Inflammatory macrophage (primary cell): ENCODE measurements around the gene DGKB.

Source experiments
- DNase-seq, 2 donors: peaks; one replicate each; pipeline ENCODE4 v3.0.0-alpha.2; 2020 to 2022

The DGKB gene

GRCh38 chr7:14275356-14275755, 627.2 kb downstream of the DGKB start:
- DNase-seq: no peak

DNA sequence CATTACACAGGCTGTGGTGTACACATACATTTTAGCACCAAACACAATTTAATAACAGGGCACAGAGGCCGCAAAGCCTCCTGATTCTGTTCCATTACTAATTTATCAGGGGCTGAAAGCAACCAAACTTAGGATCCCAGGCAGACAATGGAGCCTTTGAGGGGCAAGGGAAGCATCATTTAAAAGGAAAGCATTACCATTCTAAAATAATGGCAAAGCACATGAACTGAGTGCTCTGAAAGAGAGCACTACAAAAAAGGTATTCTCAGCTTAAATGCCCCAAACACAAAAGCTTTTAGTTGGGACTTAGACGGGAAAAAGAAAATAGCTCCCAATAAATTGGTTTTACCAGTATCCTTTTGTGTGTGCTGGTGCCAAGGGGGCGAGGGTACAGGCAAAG, 631.1 kb downstream of the DGKB start:
- no peak for DNase-seq

DNA sequence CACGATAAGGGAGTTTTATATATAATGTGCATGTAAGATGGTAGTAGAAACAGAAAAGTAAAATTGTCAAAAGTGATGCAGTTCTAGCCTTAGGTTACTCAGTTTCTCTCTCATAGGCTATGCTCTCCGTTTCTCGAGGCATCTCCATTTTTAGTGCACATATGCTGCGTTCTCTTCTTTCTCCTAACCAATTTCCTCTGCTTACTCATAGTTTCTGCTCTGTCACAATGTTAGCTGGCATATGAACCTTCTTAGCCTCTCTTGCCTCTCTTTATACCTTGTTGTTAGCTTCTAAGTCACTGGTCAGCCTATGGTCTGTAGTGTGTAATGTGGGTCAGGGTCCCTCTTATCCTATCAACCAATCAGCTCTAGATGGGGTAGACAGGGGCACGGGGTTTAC, 632.5 kb downstream of the DGKB start:
- DNase-seq: no peak

DNA sequence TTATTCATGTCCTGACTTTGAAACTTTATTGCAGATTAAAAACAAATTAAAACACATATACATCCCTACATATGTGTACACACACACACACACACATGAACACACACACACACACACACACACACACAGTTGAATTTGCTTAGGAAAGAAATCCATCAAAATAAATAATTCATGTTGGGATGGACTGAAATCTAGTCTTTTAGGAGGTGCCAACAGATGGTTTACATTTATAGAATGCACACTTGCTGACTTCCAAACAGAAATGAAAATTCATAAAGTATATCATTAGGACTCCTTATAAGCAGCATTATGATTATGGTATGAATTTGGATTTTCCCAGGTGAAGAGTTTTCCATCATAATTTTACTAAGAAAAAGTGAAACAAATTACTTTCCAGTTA, 642.5 kb downstream of the DGKB start:
- no peak for DNase-seq

DNA sequence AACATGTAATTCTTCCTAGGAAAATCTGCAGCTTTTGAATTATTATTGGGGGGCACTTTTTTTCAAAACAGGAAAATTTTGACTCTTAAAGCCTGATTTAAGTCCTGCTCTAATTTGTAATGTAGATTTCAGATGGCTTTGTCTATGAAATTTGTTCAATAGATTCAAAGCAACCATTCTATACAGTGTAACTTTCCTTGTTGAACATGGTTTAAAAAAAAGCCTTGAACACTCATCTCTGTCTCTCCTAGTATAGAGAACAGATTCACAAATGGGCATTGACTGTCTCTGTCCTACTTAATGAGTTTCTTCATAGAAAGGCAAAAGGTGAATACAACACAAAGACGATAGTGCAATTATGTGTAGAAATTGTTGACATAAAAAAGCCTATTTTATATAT, 643.7 kb downstream of the DGKB start:
- DNase-seq: no peak

DNA sequence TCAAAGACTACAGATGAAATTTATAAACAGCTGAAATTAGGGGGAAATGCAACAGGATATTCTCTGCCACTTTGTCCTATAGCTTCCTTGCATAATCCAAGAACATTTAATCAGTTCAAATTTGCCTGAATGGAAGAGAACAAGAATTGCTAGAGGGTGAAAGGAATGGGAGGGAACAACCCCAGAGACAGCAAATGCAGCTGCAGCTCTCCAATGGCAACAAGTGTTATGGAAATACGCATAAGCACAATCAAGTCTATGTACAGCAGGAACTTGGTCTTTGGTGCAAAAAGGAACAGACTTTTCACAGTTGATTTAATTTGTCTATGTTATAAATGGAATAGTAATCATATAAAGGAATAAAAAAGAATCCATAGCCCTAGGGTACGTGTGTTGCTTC, 644.1 kb downstream of the DGKB start:
- DNase-seq: no peak

DNA sequence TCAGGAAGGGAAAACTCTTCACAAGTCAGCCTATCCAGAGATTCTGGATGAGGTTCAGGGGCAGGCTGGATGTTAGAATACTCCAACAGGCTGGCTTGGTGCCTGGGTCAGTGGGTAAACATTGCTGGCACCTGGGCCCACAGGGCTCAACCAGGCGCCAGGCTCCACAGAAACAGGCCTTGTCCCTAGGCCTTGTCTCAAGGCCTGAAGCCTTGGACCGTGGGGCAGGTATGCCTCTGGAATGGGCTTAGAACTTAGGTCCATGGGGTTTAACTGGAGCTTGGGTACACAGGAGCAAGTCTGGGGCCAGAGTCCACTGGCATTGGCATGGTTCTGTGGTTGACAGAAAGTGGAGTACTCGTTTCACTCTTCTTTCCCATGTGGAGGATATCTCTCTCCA, 650.1 kb downstream of the DGKB start:
- DNase-seq: no peak

DNA sequence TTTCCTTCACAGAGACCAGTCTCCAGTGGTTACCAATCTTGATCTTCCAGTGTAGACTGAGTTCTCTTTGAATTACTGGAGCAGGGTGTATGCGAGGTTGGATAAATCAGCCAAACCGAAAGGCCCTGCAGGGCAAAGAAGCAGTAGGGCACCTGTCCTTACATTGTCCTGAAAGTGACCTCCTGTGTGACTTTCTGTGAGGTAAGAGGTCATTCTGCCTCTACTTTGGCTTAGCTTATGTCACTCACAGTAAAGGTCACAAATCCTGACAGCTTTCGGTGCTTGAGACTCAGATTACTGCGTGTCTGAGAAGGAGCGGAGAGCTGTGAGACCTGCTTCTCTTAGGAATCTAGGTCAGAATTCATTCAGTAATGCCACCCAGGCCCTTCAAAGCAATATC, 660.4 kb downstream of the DGKB start:
- no peak for DNase-seq

DNA sequence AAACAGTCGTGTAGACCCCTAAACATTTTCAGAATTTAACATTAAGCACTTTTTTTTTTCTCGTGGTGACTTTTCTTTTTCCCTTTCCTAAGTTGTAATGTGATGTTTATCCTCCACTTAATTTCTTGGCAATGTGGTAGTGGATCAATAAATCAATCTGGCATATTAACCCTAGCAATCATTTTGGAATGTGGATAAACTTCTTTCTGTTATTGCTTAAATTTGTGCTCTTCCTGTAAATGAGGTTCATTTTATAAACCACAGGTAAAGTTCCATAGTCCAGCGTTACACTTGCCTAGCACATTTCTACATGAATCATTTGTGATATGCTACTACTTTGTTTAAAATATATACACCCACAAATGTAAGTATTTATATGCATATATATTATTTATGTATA, 665.7 kb downstream of the DGKB start:
- no peak for DNase-seq

DNA sequence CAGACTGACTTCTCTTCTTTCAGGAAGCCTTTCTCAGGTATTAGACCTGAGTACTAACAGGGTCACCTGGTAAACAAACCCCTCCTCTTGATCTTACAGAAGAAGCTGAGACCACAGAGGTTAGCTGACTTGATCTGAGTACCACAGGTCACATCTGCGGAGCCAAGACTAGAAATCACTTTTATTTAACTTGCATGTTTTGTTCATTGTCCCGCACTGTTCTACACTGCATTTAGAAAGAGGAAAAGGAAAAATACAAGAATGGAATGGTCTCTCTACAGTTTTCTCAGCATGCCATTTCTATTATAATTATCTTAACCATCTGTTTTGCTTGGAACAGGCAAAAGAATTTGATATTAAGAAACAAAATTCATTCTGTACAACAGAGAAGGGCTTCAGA, 667.5 kb downstream of the DGKB start:
- no peak for DNase-seq

- DNase-seq: no peak
Measured at GRCh38 chr7:14233868-14234369, 668.6 kb downstream of the DGKB start.

DNA sequence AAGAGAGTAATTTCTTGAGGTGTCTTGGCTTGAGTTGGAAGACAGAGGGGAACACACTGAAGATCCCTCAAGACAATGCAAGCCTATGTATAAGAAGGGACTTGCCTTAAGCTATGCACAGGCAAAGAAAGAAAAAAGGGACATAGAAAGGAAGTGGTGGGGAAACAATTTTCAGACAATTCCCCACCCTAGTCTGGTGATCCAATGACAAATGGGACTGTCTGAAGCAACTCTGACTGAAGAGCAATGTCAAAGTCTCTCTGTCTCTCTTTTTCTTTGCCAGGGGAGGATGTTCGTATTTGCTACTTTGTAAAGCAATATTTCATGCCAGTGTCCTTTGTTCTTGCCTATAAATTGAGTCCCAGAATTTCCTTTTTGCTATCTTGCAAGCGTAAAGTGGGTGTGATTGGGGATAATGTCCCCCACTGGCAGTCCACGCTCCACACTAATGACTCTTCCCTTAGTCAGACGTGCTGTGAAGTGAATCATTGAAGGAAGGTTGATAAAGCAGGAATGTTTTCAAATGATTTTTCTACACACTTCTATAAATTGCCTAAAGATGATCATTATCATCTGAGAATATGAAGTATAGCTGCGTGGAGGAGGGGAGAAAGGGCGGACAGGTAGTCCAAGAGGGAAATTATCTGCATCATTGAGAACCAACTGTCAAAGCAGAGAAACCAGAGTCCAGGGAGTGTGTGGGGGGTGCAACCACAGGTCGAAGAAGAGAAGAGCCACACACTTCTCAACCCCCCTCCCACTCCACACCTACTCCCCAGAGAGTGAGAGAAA, 669.3 kb downstream of the DGKB start:
- no peak for DNase-seq

DNA sequence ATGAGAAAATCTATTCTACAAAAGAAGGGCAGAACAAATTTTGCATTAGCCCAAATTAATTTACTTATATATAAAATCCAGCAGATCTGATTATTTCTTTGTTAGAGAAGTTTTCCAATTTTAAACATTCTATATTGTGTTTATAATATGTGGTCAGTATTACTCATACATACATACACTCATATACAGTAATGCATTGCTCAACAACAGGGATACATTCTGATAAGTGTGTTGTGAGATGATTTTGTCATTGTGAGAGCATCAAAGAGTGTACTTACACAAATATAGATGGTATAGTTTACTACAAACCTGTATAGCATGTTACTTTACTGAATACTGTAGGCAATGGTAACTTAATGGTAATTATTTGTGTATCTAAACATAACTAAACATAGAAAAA, 673.5 kb downstream of the DGKB start:
- no peak for DNase-seq

DNA sequence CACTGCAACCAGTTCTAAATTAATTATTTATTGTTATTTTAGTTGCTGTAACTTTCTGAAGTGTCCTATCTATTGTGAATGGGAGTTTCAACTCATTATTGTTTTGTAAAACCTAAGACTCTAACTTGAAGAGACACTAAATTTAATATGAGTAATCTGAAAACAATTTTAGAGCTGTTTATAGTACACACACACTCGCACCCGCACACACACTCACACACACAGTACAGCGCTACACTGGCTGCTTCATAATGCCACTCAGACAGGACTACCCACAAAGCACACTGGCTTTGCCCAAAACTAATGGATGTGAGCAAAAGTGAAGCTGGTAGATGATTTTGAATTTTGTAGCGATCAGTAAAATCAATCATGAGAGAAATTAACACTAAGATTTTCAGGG, 674.2 kb downstream of the DGKB start:
- DNase-seq: no peak

- DNase-seq: no peak
Measured at GRCh38 chr7:14226126-14226525, 676.4 kb downstream of the DGKB start.

DNA sequence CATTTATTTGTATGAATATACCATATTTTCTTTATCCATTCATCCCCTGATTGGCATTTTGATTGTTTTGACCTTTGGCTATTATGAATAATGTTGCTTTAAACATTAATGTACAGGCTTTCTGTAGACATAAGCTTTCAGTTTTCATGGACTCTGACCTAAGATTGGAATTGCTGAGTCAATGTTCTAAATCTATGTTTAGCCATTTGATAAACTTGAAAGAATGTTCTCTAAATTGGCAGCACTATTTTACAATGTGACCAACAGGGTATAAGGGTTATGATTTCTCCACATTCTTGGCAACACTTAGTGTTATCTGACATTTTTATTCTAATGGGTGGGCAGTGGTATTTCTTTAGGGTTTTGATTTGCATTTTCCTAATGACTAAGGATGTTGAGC, 683.4 kb downstream of the DGKB start:
- no peak for DNase-seq

GRCh38 chr7:14218338-14218737, 684.2 kb downstream of the DGKB start:
- DNase-seq: no peak

GRCh38 chr7:14209896-14210484, 692.6 kb downstream of the DGKB start:
- no peak for DNase-seq

GRCh38 chr7:14207711-14208110, 694.8 kb downstream of the DGKB start:
- DNase-seq: no peak

- no peak for DNase-seq
Measured at GRCh38 chr7:14207138-14207537, 695.4 kb downstream of the DGKB start.

DNA sequence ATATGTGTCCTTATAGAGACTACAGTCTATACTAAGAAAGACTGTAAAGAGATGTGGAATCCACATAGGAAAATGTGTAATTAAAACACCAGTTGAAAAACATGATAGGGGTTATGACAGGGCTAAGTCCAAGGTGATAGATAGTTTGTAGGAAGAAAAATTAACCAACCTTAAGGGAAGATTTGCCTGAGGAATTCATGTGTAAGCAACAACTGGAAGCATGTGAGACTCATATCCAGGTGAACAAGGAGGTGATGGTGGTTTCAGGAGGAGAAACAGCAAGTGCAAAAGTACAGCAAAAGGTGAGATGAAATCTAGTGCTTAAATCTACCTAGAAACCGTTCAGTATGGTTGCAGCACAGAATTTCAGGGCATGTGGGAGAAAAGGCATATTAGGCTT, 696.4 kb downstream of the DGKB start:
- DNase-seq: no peak

GRCh38 chr7:14201353-14201752, 701.2 kb downstream of the DGKB start:
- no peak for DNase-seq

DNA sequence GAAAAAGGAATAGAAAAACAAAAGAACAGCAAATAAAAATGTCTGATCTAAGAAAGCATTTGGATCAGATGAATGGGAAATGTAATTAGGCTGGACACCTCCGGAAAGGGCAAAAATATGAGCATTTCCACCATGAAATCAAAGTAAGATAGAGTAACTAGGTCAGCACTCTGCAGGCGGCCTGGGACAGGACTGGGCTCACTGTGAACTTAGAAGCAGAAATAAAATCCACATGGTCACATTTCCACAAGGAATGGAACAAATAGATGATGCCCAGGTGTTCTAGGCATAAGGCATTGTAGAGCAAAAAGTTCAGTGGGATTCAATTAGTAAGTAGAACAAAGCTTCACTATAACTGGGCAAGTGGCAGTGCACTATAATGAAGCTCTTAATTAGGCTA, 703.2 kb downstream of the DGKB start:
- DNase-seq: no peak

DNA sequence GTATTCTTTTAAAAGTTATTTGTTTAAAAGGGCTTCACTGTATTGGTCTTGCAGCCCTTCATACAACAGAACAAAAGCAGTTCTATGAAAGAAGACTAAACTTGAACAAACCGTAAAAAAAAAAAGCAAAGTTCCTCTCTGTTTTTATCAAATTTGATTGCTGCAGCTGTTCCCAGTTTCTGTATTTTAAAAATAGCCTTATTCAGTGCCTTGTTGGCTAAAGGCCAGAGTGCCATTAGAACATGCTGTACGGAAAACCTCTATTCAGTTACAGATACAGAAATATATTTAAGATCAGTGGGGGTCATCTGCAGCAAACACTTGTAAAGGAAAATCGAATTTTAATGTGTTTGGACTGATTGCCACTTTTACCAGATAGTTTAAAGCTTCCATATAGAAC, 705.3 kb downstream of the DGKB start:
- DNase-seq: no peak

DNA sequence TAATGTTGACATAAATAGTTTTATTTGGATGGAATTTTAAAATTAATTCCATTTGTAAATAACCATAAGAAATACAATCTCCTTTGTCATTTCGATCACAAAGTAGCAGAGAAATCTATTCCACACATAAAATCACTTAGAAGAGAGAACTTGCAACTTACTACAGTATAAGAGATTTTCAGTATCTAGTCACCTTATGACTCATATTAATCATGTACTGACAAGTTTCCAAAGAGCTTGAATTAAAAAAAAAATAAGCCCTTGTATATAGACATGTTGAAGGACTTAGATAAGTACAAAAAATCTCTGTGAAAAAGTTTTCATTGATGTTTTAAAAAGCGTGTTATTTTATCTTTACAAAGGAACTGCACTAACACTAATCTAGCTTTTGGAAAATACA, 706.0 kb downstream of the DGKB start:
- DNase-seq: no peak
